Cerebellar nuclear complex (tissue), 1 donor: ENCODE data around the gene PKHD1.
"Not testable (repeated sequence)": the region's sequence is repeated elsewhere in the genome, so short reads cannot be mapped to it uniquely, and the experiment has no call there.

Experiments
- DNase-seq, 2 experiments: peaks; one replicate each; lab custom pipeline; 2025; lab: John Stamatoyannopoulos, UW

The PKHD1 gene

DNA sequence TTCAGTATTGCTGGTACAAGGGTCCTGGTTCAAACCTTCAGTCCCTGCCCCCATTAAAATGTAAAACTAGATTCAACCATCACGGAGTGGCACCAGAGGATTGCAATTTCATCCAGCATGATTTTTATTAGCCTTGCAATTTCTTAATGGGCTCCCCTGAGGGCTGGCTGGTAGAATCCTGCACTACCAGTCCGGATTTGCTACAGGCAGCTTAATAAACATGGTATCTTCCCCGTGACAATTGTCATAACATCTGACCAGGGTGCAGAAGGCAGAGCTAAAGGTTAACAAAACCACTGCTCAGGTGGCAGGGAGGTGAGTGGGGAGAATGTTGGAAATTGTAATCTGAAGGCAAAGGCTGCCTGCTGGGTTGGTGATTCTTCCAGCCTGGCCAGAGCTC is 94.5 kb downstream of the PKHD1 start:
- no peak for DNase-seq

- DNase-seq = no peak
These were observed 97.6 kb downstream of the PKHD1 start for GRCh38 chr6:51989789-51990188.

- no peak for DNase-seq
These were observed 100.5 kb downstream of the PKHD1 start for GRCh38 chr6:51986864-51987263.

- DNase-seq = no peak
These were observed 103.8 kb downstream of the PKHD1 start for GRCh38 chr6:51983564-51983963.

DNA sequence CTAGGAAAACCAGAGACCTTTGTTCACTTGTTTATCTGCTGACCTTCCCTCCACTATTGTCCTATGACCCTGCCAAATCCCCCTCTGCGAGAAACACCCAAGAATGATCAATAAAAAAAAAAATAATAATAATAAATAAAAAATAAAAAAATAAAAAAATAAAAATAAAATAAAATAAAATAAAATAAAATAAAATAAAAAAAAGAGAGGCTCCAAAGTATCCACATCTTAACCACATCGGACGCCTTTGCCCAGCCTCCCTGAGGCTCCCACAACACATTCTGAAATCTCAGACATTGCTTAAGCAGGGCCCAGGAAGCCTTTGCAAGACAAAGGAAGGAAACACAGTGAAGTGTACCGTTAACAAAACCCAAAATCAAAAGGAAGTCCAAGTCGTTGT is 104.7 kb downstream of the PKHD1 start:
- not testable (repeated sequence) for DNase-seq

- no peak for DNase-seq
These were observed 111.0 kb downstream of the PKHD1 start for GRCh38 chr6:51976374-51976773.

DNA sequence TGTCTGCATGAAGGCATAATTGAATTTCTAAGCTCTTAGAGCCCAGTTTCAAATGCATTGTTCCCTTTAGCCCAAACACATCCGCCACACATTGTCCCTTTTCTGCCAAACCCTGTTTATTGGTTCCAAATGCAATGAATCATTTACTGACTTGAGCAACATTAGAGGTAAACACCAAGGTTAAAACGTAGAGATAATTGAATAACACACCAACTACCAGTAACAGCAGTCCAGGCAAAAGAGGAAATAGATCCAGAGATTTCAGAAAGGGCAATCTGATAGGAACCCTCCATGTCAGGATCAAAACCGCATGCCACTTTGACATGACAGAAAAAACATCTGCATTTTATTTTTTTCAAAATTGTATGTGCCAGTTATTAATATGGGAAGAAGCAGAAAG is 114.8 kb downstream of the PKHD1 start:
- DNase-seq = no peak

GRCh38 chr6:51968265-51968664 is 119.1 kb downstream of the PKHD1 start:
- DNase-seq = no peak

GRCh38 chr6:51965222-51965801 is 122.1 kb downstream of the PKHD1 start:
- DNase-seq = no peak

GRCh38 chr6:51963980-51964379 is 123.4 kb downstream of the PKHD1 start:
- no peak for DNase-seq

DNA sequence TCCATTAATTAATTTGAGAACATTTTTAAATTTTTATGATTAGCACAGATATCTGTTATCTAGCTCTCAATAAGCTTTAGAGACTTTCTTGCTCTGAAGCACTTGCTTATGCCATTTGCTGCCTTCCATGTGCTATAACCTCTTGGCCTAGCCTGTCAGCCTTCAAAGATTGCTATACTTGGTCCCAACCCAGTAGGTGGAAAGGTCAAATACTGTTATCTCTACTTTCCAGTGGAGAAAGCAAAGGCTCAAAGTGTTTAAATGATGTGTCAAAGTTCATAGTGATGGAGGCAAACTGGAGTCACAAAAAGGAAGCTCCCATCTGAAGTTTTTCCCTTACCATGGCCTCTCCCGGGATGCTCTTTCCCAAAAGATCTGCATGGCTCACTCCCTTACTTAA is 125.1 kb downstream of the PKHD1 start:
- no peak for DNase-seq

GRCh38 chr6:51960419-51960818 is 127.0 kb downstream of the PKHD1 start:
- DNase-seq = no peak

GRCh38 chr6:51959744-51960383 is 127.5 kb downstream of the PKHD1 start:
- no peak for DNase-seq

GRCh38 chr6:51954681-51955080 is 132.7 kb downstream of the PKHD1 start:
- DNase-seq = no peak

DNA sequence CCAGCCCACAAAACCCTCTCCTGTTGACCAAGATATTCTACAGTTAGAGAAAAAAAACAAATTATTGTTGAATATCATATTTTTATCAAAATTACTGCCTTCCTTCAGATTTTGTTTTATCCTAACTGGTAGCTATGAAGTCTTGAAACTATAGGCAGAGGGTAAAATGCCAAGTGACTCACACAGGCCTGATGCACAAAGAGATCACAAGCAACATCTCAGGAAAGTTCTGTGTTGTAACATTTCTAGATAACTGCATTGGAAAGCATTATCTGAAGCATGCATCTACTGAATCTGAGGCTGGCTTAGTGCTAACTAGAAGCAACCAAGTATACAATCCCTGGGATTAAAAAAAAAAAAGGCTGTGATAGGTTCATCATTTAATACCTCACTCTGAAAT is 134.2 kb downstream of the PKHD1 start:
- DNase-seq = no peak

DNA sequence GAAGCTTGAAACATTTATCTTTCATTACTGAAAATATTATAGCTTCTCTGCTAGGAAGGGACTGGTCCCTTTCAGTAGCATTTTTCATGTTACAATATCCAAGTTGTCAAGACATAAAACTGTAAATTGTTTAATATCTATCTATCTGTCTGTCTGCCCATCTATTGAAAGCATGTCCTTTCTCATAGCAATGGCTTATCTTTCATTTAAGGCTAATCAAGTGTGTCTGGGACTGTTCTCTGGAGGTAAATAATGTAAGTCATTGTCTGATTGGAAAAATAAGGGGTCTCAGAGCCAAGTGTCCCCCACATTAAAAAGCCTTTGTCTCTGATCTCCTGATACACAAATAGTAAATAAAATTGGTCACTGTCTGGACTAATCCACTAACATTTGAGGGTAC is 135.5 kb downstream of the PKHD1 start:
- DNase-seq = no peak

DNA sequence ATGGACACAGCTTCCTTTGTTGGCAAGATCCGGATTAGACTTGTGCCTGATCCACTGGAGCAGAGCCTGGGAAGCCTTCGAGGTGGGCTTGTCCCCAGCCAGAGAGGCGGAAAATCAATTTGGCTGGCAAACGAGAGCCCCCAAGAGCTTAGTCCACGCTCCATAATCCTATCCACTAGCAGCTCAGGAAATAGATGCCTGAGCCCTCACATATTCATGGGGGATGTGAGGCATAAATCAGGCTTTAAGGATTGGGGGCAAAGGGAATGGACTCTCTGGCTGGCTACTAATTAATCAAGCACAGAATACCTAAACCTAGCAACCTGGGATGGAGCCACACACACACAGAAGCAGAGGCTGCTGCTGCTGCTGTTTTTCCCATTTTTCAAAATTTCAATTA is 137.9 kb downstream of the PKHD1 start:
- DNase-seq = no peak

DNA sequence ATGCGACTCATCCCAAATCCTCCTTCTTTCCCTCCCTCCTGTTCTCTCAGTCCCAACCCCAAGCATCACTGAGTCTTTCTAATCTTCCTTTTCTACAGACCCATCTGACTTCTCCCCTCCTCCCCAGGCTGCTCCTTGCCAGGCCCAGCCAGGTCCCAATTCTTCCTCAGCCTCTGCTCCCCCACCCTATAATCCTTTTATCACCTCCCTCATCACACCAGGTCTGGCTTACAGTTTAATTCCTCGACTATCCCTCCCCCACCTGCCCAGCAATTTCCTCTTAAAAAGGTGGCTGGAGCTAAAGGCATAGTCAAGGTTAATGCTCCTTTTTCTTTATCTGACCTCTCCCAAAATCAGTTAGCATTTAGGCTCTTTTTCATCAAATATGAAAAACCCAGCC is 147.7 kb downstream of the PKHD1 start:
- DNase-seq = not testable (repeated sequence)

GRCh38 chr6:51936531-51937290 is 150.7 kb downstream of the PKHD1 start:
- DNase-seq = no peak

GRCh38 chr6:51934098-51934497 is 153.3 kb downstream of the PKHD1 start:
- DNase-seq = no peak

DNA sequence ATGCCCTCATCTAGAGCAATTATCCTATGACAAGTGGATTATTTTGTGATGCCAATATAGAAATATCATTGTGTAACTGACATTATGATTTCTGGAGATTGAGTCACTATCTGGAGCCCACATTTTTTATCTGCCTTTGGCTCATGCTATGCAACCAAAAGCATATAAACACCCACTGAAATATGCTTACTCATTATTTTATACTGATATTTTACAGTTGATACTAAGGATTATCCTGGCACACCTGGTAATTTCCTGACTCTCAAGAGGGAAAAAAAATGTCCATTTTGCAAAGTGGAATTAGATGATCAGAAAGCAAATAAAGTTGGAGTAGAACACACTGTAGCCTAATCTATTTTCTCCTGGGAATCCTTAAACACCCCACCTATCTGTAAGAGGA is 154.5 kb downstream of the PKHD1 start:
- no peak for DNase-seq

DNA sequence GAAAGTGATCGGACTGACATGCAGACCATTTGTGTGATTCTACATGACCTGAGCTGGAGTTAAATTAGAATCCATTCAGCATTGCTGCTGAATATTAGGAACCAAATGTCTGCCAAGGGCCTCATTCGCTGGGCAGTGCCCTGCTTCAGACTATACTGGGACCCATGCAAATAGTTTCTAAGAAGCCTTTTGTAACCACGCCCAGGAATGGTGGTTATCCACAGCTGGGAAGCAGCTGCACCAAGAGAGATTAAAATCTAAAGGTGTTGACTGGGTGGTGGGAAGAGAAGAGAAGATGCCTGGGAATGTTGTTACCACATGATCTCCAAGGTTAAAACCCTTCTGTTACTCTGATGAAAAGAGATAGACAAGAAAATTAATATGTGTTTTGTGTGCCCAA is 156.8 kb downstream of the PKHD1 start:
- no peak for DNase-seq

DNA sequence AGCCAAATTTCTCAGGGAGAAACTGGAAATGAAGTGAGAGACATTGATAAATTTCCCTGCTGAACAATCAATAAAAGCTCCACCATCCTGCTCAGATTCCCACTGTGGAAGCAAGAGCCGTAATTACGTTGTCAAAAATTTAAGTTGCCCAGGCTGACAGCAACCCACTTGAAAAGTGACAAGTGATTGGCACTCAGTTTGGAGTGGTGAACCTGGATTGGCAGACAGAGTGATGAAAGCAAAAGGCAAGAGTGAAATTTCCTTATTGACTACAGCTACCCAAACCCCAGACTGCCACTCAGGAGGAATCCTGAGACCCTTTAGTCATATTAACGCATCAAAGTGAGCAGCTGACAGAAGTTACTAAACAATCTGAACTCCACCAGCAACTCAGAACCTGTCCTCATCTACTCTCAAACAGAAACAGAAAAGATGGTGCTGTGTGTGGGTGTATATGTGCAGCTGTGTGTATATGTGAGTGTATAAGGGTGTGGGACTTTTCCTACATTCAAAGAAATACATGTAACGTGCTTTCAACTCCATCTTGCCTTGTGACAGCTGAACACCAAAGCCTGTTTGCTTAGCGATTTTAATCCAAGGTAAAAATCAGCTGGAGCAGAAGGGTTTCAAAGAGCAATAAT is 157.4 kb downstream of the PKHD1 start:
- DNase-seq = no peak
